Measurements from ENCODE around the gene PREX1.
A peak's percentile ranks its signal among the peaks of the same experiment; 100 is the strongest.
"Not testable (repeated sequence)": the region's sequence is repeated elsewhere in the genome, so short reads cannot be mapped to it uniquely, and the experiment has no call there.

The PREX1 gene

GRCh38 chr20:48827855-48828733 is at the start of gene PREX1:
Gene PREX1, minus strand, starts transcription at chr20:48827999. Its CDS starts 139 bp downstream, at chr20:48827860.
- DNase-seq (ENCODE audit: low spot score) = peak; percentile 89

DNA sequence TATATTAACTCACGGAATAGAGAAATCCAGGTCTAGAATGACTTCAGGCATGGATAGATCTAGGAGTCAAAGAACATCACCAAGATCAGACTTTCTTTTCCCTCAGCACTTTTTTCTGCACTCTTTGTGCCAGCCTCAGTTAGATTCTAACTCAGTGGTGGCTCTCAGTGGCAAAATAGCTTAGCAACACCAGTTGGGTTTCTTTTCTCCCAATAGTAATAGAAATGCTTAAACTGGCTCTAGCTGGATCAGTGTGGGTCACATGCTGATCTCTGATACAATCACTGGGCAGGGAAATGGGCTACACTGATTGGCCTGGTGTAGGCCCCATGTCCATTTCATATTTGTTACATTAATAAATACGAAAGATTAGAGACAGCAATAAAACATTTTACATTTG is 49.5 kb upstream of the PREX1 start:
- DNase-seq (ENCODE audit: low spot score) = no peak

DNA sequence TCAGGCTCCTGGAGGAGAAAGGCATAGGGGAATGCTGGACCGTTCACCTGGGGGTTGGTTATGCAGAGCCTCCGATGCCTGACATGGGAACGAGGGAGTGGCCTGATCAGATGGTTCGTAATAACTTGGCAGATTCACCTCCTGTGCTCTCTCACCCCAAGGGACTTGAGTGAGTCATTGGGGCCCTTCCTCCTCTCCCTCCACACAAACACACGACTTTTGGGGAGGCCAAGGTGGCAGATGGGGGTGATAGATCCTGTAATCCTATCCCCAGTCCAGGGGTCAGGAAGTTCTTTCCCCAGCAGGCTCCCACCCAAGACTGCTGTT is 48.1 kb upstream of the PREX1 start:
- no peak for DNase-seq (ENCODE audit: low spot score)

GRCh38 chr20:48875233-48875913 is 47.6 kb upstream of the PREX1 start:
- DNase-seq (ENCODE audit: low spot score) = no peak

GRCh38 chr20:48869442-48869841 is 41.6 kb upstream of the PREX1 start:
- DNase-seq (ENCODE audit: low spot score) = not testable (repeated sequence)

DNA sequence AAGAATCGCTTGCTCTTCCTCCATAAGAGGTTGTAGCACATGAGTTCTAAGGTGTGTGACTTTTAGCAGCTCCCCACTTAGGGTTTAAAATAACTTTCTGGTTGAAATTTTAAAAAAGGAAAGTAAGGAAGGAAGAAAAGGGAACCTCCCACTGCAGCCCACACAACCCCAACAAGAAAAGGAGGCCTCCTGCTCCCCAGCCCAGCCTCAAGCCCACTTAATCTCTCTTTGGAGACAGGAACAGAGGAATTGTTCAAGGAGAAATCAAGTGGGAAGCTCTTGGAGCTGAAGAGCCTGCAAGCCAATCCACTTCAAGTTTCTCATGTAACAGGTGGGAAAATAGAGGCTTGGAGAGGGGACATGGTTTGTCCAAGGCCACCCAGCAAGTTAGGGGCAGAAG is 39.1 kb upstream of the PREX1 start:
- no peak for DNase-seq (ENCODE audit: low spot score)

- no peak for DNase-seq (ENCODE audit: low spot score)
These were observed 37.0 kb upstream of the PREX1 start for GRCh38 chr20:48864738-48865318.

- DNase-seq (ENCODE audit: low spot score) = no peak
These were observed 36.5 kb upstream of the PREX1 start for GRCh38 chr20:48864254-48864653.

DNA sequence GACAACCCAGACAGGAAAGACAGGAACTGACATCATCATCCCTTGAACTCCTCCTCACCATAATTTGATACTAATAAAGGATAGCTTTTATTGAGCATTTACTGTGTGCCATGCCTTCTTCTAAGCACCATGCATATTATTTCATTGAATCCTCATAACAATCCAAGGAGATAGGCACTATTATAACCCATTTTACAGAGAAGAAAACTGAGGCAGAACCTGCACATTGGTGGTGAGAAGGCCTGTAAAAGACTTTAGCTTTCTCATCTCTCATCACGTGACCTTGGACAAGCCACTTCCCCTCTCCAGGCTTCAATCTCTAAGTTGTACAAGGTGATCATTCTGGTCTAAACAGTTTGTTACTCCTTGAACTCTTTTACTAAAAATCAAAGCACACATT is 34.5 kb upstream of the PREX1 start:
- no peak for DNase-seq (ENCODE audit: low spot score)

- DNase-seq (ENCODE audit: low spot score) = no peak
These were observed 33.6 kb upstream of the PREX1 start for GRCh38 chr20:48861444-48861843.

- DNase-seq (ENCODE audit: low spot score) = no peak
These were observed 30.4 kb upstream of the PREX1 start for GRCh38 chr20:48858075-48858790.

- DNase-seq (ENCODE audit: low spot score) = no peak
These were observed 28.3 kb upstream of the PREX1 start for GRCh38 chr20:48856130-48856529.

- DNase-seq (ENCODE audit: low spot score) = no peak
These were observed 27.2 kb upstream of the PREX1 start for GRCh38 chr20:48855046-48855445.

- DNase-seq (ENCODE audit: low spot score) = no peak
These were observed 24.8 kb upstream of the PREX1 start for GRCh38 chr20:48852609-48853008.

DNA sequence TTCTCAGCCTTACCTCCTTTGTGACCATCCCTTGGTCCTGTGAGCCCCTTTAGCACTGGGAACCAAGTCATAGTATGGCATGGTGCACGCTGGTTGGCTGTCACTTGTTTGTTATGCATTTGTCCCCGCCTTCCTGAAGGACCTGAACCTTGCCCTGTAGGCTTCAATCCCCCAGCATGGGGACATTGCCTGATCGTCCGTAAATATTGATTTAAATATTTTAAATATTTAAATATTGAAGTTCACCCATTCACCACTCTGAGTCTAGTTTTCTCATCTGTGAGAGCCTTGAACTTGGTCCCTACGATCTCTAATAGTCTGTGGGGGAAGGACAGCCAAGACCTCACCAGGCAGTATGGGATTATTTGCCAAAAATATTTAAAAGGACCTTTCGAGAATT is 23.8 kb upstream of the PREX1 start:
- no peak for DNase-seq (ENCODE audit: low spot score)

DNA sequence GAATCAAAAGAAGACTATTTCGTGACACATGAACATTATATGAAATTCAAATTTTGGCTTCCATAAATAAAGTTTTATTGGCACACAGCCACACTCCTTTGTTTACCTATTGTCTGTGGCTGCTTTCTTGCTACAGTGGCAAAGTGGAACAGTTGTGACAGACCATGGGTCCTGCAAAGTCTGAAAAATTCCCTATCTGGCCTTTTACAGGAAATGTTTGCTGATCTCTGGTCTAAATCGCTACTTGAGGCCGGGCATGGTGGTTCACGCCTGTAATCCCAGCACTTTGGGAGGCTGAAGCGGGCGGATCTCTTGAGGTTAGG is 23.1 kb upstream of the PREX1 start:
- DNase-seq (ENCODE audit: low spot score) = no peak

DNA sequence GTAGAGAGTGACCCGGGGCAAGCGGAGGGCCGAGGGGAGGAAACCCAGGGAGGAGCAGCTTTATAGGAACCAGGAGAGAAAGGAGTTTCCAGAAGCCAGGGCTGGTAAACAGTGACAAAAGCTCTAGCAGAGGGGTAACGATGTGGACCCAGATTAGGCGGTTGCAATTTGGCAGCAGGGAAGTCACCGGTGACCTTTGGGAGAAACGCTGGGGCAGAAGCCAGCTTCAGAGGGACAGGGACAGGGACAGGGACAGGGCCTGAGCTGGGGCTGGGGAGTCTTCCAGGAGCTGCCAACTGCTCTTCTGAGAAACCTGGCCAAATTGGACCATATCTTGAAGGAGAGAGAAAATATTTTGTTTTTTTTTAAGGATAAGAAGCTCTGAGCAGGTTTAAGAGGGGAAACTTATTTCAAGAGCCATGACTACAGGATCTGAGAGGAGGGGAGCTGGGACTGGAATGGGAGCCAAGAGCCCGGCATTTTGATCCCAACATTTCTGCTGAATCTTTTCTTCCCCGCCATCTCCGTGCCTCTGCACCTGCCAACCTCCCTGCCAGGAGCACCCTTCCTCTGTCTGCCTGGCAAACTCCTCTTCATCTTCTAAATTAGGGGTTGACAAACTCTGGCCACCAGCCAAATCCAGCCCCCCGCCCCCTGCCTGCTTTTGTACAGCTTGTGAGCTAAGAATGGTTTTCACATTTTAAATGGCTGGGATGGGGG is 22.6 kb upstream of the PREX1 start:
- DNase-seq (ENCODE audit: low spot score) = no peak

DNA sequence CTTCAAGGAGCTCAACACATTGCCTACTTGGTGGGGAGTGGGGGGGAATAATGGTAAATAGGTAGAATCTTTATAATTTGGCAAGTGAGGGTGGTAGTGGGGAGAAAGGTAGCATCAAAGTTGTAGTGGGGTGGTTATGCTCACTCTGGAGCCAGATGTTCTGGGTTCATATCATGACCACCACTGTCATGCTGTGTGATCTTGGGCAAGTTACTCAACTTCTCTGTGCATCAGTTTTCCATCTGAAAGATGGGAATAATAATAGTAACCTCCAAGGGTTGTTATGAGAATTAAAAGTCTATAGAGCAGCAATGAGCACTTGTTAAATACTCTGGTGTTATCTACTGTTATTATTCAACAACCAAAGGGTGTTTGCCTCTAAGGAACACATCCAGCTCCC is 22.0 kb upstream of the PREX1 start:
- no peak for DNase-seq (ENCODE audit: low spot score)

DNA sequence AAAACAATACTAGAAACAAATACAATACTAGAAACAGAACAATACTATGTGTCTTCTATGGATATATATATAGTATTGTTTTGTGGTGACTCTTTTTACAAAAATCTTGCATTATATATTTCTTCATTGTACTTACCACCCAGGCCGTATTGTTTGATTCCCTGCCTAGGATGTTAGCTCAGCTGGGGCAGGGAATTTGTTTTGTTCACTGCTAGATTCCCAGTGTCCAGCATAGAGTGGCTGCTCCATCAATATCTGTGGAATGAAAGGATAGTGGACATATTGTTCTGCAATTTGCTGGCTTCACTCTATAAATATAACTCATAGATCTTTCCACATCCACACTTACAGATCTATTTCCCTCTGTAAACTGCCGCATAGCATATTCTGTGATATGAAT is 21.5 kb upstream of the PREX1 start:
- DNase-seq (ENCODE audit: low spot score) = no peak

DNA sequence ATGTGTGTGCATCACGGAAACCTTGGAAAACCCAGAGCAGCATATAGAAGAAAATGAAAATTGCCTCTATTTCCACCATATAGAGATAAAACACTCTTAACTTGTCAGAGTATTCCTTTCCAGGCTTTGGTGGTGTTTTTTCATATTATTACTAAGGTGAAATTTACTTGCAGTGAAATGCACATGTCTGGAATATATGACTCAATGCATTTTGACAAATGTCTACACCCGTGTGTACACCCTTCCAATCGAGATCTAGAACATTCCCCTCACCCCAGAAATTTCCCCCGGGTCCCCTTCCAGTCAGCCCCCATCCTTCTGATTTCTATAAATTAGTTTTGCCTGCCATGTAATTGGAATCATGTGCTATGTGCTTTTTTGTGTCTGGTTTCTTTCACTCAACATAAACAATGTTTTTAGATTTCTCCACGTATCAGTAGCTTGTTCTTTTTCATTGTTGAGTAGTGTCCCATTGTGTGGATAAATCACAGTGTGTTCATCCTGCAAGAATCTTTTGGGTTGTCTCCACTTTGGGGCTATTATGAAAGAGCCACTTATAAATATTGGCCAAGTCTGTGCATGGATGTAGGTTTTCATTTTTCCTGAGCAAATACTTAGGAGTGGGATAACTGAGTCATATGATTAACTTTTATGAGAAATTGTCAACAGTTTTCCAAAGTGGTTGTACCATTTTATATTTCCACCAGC is 19.9 kb upstream of the PREX1 start:
- DNase-seq (ENCODE audit: low spot score) = no peak
